Activated CD8-positive, alpha-beta memory T cell treated with anti-CD3 and anti-CD28 coated beads for 24 hours (primary cell): ENCODE results near the gene GPD1L.
"Not testable (repeated sequence)": the region's sequence is repeated elsewhere in the genome, so short reads cannot be mapped to it uniquely, and the experiment has no call there.

Source experiments
- DNase-seq: peaks from one replicate; pipeline ENCODE4 v3.0.0-alpha.2; 2020

GPD1L gene

GRCh38 chr3:32106929-32107362, 526 bp downstream of the GPD1L start:
- no peak for DNase-seq

DNA sequence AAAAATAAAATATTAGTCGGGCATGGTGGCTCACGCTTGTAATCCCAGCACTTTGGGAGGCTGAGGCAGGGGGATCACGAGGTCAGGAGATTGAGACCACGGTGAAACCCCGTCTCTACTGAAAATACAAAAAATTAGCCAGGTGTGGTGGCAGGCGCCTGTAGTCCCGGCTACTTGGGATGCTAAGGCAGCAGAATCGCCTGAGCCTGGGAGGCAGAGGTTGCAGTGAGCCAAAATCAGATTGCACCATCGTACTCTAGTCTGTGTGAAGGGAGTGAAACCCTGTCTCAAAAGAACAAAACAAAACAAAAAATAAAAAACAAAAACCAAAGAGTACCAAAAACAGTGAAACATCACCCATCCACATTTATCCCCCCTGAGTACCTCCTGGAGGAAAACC, 1.8 kb downstream of the GPD1L start:
- not testable (repeated sequence) for DNase-seq

DNA sequence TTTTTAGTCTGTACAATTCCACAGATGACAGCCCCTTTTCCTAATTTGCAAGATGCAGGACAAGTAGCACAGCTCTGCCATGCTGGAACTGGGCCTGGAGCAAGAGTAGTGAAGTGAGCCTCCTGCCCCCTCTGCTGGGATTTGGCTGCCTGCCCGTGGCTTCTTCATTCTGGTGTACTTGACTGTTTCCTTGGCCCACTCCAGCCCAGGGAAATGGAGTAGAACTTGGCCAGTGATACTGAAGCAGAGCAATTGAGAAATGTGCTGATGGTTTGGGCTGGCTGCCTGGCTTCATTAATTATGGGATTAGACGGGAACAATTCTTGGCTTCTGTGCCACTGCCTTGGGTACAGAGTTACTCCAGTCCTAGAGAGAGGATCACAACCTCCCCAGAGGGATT, 2.8 kb downstream of the GPD1L start:
- DNase-seq, result no peak

GRCh38 chr3:32110233-32110760, 3.9 kb downstream of the GPD1L start:
- no peak for DNase-seq

GRCh38 chr3:32111560-32111959, 5.1 kb downstream of the GPD1L start:
- DNase-seq, result no peak

DNA sequence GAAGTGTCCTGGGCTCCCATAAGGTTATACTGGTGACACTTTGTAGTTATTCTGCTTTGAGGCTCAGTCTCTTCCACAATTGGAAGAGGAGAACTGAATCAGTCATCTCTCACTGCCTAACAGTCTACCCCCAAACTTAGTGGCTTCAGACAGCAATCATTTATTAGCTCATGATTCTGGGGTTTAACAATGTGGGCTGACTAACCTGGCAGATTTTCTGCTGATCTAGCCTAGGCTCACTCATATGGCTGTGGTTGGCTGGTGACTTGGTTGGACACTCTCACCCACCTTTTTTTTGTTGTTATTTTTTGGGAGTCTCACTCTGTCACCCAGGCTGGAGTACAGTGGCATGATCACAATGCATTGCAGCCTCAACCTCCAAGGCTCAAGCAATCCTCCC, 7.1 kb downstream of the GPD1L start:
- no peak for DNase-seq

DNA sequence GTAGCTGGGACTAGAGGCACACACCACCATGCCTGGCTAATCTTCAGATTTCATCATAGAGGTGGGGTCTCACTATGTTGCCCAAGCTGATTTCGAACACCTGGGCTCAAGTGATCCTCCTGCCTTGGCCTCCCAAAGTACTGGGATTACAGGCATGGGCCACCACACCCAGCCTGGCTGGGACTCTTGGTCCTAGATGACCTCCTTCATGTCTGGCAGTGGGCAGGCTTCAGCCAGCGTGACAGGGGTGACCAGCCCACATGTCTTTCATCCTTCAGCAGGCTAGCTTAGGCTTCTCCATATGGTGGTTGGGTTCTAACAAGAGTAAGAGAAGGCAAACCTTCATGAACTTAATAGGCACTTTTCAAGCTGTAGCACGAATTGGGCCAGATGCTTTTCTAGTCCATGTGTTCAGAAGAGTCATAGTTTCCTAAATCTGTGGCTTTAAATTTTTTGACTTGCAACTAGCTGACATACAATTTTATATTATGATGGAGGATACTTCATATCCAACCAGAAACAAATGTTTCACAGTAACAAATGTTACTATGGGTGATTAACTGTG, 7.6 kb downstream of the GPD1L start:
- no peak for DNase-seq

GRCh38 chr3:32114546-32115386, 8.3 kb downstream of the GPD1L start:
- peak; percentile 77 for DNase-seq

GRCh38 chr3:32117320-32117719, 10.9 kb downstream of the GPD1L start:
- no peak for DNase-seq

DNA sequence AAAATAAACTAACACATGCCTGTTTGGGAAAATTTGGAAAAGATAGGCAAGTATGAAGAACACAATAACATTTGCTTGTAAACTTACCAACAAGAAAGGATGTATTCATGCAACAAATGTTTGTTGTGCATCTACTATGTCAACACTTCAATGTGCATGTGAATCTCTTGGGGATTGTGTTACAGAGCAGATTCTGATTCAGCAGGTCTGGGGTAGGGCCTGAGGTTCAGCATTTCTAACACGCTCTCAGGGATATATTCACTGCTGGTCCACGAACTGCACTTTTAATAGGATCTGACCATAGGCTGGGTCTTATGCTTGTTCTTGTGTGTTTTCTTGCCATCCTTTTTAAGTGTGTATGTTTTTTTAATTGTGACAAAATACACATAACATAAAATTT, 11.8 kb downstream of the GPD1L start:
- no peak for DNase-seq

DNA sequence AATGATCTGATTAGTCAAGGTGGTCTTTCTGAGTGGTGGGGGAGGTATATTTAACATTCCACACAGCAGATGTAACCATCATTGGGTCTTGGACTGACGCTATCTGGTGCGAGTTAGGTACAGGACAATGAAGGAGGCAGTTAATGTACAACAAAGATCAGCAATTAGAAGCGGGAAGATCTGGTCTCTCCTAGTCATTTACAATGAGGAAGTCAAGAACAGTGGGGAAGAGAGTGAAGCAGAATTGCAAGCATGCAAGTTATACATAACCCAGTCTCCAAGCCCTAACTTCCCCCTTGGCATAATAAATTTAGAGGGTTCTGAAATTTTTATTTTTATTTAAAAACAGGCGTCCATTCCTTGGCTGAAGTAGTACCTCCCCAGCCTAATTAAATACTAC, 14.1 kb downstream of the GPD1L start:
- DNase-seq, result no peak

DNA sequence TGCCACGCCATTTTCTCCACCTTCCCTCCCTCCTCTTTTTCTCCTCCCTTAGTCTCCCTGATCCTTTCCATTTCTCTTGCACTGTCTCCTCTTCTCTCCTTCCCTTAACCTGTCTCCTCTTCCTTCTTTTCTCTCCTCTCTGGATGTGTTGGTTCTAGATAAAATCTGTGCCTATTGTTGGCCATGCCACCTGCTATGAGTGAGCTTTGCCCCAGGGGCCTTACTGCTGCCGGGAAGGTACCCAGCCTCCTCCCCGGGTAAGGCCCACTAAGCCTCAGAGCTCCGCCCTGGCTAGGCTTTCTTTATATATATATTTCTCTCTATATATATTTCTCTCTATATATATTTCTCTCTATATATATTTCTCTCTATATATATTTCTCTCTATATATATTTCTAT, 14.7 kb downstream of the GPD1L start:
- no peak for DNase-seq

GRCh38 chr3:32123620-32124019, 17.2 kb downstream of the GPD1L start:
- no peak for DNase-seq

DNA sequence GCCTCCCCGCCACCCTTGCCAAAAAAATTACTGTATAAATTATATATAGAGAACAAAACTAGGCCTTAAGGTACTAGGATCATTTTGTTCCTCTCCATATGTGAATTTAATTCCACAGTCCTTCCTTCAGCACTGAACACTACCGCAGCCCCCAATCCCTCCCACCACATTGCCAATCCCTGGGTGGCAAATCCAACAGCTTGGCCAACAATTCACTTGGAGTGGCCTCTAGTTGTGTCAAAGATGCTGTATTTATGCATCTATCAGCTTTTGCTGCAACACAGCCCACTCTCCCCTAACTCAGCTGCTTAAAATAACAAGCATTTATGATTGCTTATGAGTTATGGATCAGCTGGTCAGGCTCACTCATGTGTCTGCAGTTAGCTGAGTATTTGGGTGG, 18.6 kb downstream of the GPD1L start:
- DNase-seq, result no peak

GRCh38 chr3:32126305-32127015, 20.0 kb downstream of the GPD1L start:
- DNase-seq, result no peak

GRCh38 chr3:32127219-32127826, 20.9 kb downstream of the GPD1L start:
- DNase-seq, result no peak

GRCh38 chr3:32128936-32129335, 22.5 kb downstream of the GPD1L start:
- no peak for DNase-seq

DNA sequence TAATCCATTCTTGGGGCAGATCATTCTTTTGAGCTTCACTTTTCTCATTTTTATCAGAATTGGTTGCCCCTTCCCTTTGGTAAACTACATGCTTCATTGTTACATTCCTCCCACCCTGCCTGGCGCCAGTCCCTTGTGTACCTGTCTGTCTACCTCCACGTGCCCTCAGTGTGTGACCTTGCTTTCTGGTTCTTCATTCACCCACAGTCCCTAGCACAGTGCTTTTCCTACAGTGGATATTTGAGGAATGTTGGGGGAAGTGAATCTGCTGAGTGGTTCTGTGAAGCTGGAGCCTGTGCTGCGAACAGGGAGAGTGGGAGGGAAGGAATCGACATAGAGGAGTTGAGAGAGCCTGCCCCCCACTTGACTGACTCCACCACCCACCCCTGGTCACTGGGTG, 23.4 kb downstream of the GPD1L start:
- no peak for DNase-seq

DNA sequence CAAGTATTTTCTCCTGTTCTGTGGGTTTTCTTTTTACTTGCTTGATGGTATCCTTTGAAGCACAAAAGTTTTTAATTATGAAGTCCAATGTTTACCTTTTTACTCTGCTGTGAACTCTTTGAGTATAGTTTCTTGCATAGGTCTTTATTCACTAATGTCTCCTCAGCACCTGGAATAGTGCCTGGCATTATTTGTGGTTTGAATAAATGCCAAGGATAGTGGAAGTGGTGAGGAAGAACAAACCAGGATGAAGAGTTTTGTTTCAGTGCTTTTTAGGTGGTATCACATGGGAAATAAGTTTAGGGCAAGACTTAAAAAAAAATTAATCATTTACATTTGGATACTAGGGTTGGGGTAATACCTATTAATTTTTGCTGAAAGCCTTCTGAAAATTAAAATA, 25.7 kb downstream of the GPD1L start:
- DNase-seq, result no peak

DNA sequence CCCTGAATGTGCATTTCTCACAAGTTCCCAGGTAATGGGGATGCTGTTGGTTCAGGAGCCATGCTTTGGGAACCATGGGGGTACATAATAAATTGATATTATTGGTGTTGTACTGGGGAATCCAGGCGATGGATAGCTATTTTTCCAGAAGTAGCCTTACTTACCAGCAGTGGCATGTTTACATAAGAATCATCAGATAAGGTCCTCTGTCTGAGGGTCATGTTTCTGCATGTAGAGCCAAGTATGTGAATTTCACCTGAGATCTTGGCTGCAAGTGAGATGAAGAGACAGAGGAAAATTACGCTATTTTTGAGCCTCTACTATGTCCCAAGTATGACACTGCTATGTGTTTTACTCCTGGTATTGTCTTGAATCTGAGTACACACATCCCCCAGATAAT, 26.3 kb downstream of the GPD1L start:
- no peak for DNase-seq

DNA sequence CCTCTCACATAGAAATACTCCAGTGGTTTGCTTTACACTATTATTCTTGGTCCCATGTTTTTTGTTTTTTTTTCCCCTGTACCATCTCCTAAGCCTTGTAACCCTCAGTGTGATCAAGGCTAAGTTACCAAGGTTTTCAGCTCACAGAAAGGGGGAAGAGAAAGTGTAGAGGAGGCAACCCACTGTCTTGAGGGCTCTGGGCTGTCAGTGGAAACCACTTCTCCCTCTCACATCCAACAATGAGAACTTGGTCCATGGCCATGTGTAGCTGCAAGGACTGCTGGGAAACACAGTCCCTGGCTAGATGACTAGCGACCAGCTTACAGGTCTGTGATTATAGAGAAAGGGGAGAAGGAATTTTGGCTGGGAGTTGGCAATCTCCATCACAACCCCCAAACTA, 30.3 kb downstream of the GPD1L start:
- no peak for DNase-seq

- no peak for DNase-seq
Measured at GRCh38 chr3:32137870-32138269, 31.4 kb downstream of the GPD1L start.

GRCh38 chr3:32138545-32139104, 32.2 kb downstream of the GPD1L start:
- no peak for DNase-seq
